ENCODE data around the gene MAPKAP1. TPM values are rescaled to one million over a fixed set of nuclear protein-coding genes. Genes with fewer than 3 reads are reported as not detected.

MAPKAP1 gene
- total and polyA plus RNA-seq, 2 of the 13 experiments (the other 11 are each of a cell fraction or from before 2014, with no cell fraction given), result 45.0 to 64.3 TPM

GRCh38 chr9:125747053-125747764 is 40.2 kb upstream of the MAPKAP1 start, which contains the start of gene PBX3 (continued):
- TF ChIP-seq ZNF503 (CRISPR knock-in tag; IDR thresholded peaks at IDR 0.05) (no peak), ZNF781 (CRISPR knock-in tag; IDR thresholded peaks at IDR 0.05; ENCODE audit: borderline replicate concordance, not compliant biosample characterization) (no peak), ARNT2 (CRISPR knock-in tag; IDR thresholded peaks at IDR 0.05; ENCODE audit: low read depth) (0 out of 2 replicates have a peak, but pooled peaks have one; percentile 22), YEATS4 (CRISPR knock-in tag; IDR thresholded peaks at IDR 0.05; ENCODE audit: borderline replicate concordance) (0 out of 2 replicates have a peak, but pooled peaks have one; percentile 26), ATF7-NPFF (CRISPR knock-in tag; IDR thresholded peaks at IDR 0.05; ENCODE audit: low read depth) (no peak), SIN3A (IDR thresholded peaks at IDR 0.05; ENCODE audit: borderline replicate concordance, low read depth, low read length) (peak; percentile 25; the same call in 1 of the 2 replicates), SKIL (CRISPR knock-in tag; IDR thresholded peaks at IDR 0.05; ENCODE audit: borderline replicate concordance) (0 out of 2 replicates have a peak, but pooled peaks have one; percentile 15), NFKB2 (CRISPR knock-in tag; IDR thresholded peaks at IDR 0.05; ENCODE audit: borderline replicate concordance) (peak; percentile 47; the same call in 1 of the 2 replicates)

All from HepG2 (cell line).